ENCODE measurements around the gene DPF3.

The DPF3 gene

DNA sequence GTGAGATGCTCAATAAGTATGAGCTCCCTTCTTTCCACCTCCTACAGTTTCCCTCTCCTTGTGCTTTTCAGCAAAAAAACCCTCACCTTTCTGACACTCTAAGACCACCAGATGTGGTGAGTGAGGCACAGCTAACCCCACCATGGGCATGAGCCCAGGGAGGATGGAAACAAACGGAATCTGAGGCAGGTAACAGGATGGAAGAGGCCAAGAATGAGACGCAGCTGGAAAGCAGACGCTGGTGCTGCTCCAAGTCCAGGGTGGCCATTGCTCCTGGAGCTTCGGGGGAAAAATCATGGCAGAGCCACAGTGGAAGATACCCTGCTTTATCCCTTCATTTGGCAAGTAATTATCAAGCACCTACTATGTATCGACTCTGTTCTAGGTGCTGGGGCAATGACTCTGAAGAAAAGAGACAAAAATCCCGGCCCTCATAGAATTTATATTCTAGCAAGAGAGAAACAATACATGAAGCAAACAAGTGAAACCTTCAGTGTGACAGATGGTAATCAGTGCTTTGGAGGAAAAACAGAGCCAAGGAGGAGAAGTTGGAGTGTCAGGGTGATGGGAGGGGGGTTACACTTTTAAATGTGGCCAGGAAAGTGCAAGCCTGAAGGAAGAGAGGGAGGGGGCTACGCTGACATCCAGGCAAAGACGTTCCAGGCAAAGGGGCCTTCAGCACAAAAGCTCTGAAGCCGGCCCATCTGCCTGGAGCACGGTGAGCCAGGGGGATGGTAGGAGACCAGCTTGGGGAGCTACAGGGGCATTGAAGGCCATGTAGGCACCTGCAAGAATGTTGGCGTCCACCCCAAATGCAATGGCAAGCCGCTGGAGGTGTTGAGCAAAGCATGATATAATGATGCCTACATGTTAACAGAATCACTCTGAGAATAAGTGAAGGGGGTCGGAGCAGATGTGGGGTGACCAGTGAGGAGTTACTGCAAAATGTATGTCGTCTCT is 154.2 kb downstream of the DPF3 start:
- DNase-seq: no peak

DNA sequence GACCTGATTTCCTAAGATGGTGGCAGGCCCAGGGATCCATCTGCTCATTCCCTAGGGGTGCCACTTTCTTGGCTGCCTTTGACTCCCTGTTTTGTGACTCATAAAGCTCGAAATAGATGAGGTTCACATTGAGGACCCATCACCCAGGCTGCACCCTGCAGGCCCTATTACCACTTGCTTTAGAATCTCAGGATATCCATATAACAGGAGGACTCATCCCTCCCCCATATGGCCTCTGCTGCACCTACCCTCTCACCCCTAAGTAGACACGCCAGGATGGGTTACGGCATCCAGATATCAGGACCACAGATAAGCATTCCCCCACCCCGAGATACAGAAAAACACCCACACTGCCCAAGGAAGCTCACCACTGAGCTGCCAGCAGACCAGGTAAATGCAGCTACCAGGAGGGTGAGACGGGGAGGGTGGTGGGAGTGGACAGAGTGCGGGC is 155.7 kb downstream of the DPF3 start:
- no peak for DNase-seq

DNA sequence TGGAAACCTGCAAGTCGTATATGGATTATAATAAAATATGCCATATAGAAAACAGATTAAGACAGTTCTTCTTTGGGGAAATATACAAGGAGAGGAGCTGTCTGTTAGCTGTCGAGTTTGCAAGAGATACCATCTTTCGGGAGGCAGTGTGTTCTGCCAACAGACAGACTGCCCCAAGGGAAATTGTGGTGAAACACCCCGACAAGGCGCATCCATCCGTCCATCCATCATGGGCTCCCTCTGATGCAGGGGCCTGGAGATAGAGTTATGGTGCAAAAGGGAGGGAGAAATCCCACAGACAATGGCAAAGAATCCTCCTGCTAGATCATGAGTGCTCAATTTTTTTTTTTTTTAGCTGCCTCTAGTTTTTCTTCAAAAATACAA is 156.3 kb downstream of the DPF3 start:
- no peak for DNase-seq

DNA sequence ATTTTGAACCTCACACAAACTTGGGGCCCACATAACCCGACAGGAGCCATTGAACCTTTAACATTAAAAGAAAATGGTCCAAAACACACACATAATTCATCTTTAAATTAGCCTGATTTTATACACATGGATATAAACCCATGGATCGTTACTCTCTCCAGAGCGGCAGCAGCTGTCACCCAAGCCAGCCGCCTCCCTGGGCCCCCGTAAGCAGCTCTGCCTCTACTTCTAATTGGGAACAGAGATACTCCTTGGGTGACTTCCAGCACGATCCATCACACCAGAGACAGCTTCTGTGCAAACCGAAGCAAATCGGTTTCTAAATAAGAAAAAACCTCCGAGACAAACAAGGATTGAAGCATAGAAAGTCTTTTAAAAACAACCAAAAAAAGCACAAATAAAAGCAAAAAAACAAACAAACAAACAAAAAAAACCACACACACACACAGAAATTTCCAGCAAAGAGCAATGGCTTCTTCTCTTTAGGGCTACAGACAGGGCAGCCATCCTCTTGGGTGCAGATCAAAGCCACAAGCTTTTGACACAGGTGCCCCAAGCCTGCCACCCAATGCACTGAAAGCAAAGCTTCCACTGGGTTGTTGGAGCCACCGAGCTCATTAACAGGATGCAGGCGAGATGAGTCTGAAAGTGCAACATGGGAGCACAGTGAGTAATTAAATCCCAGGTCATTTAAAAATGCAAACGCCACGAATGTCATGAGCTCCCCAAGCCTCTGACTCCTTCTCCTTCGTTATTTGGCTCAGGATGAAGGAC is 156.9 kb downstream of the DPF3 start:
- DNase-seq: no peak

DNA sequence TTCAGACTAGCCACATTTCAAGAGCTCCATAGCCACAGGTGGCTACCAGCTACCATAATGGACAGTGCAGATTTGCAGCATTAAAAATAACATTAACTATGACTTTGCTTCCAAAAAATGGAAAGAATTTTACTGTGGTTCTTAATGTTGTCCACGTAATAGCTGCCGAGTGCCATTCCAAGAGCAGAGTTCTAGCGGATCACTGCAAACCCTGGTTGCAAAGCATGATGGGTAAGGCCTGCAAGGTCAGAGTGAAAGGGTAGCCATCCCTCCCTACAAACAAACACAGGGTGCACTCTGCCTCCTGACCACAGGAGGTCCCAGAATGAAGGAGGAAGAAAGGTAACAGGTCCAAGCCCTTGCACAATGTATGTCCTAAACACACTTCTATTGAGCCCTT is 157.6 kb downstream of the DPF3 start:
- DNase-seq: no peak

DNA sequence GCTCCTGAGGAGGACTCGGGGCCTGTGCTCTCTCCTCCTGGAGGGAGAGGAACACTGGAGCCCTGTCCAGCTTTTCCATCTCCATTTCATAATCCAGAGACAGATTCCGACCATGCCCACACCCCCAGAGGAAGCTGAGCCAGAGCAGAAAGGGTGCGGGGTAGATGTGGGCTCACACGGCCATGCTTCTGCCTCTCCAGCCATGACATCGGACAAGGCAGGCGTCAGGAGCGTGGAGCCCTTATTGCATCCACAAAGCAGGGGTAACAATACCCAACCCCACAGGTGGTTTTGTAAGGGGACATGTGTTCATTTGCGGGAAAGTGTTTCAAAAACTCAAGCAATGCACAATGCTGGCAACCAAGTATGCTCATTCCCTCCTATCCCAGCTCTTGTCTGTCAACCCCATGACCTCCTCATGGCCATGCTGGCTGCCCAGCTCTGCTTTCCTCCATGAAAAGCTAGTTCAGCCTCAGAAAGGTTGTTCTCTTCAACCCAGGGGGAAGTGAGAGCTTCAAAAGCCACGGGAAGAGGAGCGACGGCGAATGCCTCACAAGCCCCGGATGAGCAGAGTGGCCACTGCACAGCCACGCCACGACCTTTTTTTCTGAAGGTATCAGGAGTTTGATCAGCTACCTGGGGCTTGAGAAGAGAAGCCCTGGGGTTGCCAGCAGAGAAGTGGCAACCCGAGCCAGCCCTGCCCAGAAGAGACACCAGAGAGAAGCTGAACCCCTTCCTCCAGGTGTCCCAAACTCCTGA is 161.7 kb downstream of the DPF3 start:
- no peak for DNase-seq

DNA sequence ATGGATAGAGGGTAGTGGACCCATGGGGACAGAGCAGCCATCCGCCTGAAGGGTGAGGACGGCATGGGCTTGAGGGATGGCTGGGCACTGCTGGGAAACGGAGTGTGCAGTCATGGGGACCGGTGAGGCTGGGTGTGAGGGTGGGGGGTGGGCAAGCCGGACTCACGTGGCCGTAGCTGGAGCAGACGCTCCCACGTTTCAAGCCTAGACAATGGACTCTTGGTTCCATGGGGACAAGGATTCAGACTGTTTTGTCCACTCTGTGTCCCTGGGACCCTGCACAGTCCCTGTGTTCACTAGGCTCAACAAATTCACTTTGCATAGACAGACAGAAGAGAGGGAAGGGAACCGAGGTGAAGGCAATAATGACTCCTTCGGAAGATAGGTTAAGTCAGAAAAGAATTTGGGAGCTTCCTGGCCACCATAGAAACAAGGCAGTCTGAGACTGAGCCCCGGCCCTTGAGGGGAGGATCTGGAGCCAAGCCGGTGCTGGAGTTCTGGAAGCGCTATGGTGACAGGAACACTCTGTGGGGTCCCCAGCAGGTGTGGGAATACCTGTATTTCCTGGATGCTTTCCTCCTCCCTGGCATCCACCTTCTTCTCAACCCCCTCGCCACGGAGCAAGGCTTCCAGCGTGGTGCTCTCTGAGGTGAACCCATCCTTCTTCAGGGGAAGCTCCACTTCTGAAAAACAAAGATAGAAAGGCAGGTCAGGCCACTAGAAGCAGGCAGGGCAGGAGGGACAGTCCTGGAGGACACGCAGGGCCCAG is 162.5 kb downstream of the DPF3 start:
- DNase-seq: no peak

DNA sequence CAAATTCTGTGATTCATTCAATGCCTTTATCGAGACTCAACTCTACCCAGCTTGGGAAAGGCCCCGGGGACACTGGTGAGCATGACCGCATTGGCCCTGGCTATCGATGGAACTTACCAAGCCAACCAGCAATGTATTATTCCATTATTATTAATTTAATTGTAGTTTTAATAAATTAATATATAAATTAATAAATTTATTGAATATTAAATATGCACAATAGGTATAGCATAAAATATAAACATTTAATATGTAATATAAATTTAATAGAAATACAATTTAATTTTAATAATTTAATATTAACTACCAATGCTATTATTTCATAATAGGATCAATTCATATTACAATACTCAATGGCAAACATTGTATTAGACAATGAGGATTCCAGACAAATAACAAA is 163.4 kb downstream of the DPF3 start:
- no peak for DNase-seq

DNA sequence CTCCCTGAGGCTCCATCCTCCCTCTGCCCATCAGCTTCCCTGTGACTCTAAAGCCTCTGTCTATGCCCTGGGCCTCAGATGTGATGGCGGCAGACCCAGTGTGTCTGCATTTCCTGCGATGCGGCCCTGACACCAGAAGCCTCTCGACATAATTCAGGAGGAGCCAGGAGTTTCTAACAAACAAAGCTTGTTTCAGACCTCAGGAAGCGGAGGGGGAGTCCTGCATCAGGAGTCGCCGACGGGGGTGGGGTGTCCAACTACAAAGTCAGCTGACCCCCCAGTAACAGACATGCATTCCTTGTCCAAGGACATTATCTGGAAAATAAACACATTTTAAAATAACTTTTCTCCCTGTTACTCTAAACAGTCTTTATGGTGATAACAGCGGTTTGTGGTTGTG is 167.5 kb downstream of the DPF3 start:
- no peak for DNase-seq

DNA sequence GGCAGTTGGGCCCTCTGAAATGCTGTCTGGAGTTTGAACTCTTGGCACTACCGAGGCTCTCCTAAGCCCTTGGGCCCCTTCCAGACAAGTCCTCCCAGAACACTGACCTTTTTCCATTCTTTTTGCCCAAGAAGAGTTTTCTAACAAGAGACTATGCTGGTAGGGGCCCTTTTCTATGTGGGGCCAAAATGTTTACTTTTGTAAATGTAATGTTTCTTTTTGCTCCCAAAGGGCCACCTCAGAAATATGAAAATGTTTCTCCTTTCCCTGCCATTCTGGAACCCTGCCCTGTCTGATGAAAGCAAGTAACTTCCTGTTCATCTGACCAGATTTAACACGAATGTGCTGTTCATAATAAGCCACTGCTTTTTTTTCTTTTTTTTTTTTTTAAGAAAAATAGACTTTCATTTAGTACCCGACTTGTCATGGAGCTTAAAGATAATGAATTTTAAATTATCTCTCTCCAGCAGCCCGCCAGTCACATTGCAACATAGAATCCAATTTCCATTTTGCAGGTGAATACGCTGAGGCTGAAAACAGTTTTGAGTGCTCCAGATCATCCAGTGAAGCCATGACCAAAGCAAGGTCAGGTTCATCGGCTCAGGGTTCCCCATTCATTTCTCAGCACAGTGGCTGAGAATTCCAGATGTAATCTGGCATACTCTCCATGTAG is 169.9 kb downstream of the DPF3 start:
- no peak for DNase-seq

DNA sequence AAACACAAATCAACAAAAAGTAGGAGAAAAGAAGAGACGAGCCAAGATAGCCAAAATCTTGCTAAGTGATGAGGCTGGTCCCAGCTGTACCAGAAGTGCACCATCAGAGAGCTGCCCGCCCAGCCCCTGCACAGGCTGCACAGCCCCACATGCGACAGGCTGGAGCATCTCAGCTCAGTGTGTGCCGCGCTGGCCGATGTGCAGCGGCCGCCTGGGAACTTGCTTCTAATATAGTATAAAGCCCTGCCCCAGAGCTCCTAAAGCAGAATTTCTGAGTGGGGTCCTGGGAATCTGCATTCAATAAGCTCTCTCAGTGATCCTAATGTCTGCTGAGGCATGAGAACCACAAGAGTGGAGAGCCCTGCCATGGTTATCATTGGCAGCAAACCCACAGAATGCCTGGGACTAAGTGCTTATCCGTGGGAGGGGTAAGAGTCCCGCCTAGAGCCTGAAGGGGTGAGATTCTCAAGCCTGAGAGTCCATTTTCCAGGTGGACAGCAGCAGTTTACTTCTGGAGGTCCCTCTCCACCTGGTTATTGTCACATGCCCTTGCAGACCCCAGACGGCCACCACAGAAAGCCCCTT is 171.6 kb downstream of the DPF3 start:
- no peak for DNase-seq

DNA sequence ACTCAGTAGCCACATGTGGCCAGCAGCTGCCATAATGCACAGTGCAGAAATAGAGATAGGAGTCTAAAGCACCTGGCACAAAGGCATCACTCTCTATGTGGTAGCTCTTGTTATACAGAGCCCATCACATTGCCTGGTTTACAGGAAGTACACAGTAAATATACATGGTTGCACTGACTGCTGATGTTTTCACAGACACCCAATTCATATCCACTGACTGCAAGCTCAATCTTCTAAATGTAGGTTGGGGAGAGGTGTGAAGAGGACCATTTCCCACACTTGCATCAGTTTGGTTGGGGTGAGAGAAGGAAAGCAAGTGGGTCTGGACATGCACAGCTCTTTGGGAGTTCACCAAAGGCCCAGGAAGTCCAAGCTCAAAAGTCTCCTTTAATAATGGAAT is 172.8 kb downstream of the DPF3 start:
- DNase-seq: no peak

DNA sequence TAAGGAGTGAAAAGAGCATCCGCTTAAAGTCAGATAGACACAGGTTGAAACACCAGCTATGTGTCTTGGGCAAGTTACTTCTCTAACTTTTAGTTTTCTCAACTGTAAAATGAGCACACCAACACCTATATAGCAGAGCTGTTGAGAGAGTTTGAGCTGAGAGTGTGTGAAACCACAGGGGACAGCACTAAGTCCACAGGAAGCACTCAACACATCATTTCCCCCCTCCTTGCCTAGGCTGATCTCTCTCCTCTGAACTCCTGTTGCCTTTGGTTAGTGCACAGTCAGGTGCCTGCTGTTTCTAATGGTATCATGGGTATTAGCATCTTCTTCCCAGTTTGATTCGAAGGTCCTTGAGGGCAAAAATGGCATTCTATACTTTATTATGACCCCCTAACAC is 176.7 kb downstream of the DPF3 start:
- DNase-seq: no peak

DNA sequence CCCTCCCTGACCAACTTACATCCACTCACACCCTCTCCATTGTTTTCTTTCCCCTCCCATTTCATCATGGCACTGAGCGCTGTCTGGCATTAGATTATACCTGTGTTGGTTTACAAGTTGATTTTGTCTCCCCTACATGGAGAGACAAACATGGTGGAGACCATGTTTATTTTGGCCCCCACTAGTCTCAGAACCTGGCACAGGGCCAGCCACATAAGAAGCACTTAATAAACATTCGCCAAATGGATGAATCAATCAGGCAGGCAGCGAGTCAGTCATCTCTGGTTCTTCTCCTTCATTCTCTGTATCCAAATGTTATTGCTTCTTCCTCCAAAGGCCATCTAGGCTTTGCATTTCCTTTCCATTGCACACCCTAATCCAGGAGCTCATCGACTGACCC is 177.4 kb downstream of the DPF3 start:
- DNase-seq: no peak

DNA sequence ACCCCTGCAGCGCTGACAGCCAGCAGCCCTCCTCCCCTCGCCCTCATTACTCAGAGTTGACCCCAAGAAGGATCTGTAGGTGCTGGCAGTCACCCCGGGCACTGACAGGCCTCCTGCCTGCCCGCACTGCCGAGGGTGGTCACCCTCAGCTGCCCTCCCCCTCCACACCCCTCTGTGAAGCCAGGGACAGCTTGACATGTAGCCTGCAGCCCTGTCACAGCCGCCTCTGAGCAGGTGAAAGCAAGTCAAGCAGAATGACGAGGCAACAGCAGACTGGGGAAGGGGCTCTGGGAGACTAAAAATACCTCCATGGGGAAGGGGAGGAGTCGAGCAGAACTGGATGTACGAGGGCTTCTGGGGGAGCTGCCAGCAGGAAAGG is 178.1 kb downstream of the DPF3 start:
- DNase-seq: no peak

DNA sequence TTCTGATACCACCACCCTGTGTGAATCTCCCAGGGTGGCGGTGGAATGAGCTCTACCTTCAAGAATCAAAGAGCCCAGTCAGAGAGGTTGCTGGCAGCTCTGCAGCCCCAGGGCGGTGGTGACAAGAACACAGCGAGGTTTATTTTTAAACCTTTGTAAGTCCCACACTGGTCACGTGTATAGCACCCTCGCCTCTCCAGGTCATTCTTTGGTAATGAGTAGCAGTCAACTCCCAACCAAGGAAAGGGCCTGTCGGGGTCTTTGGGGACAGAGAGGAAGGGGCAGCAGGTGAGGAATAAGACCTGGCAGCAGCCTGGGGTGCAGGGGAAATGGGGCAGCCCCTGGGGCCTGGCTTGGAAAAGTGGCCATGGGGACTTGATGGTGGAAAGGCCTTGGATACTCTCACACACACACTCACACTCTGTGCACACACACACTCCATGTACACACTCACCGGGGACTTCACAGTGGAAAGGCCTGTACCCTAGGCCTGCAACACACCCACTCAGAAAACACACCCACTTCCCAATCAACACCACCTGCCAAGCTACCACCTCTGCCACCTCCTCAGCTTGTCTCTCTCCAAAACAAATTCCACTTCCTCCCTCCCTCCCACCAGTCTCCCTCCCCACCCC is 178.6 kb downstream of the DPF3 start:
- no peak for DNase-seq

DNA sequence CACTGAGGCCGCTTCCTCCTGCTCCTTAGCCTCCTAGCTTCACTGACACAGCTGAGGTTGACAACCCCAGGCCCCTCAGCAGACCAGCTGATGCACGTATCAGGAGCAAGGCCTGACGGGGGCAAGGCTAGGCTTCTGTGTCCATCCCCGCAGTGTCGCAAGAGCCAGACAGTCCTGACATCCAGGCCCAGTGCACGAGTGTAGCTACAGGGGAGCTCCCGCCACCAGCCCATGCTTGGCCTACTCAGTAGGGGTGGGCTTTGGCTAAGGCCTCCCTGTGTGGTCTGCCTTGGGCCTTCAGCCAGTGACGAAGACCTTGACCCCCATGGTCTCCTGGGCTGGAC is 179.1 kb downstream of the DPF3 start:
- no peak for DNase-seq

DNA sequence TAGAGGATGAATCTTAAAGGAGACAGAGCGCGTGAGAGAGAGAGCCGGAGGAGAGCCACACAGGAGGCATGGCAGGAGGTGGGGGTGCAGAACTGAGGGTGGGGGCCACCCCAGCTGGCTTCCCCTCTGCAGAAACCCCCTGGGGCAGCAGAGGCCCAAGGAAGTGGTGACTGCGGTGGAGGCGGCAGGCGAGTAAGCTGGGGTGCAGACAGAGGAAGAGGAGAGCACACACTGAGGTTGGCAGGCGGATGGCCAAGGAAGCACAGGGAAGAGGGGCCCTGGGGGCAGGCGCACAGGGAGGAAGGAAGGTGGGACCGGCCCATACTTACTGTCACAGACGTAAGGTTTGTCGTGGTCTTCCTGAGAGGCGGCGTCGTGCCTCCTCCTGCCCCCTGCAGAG is 179.8 kb downstream of the DPF3 start:
- DNase-seq: no peak

DNA sequence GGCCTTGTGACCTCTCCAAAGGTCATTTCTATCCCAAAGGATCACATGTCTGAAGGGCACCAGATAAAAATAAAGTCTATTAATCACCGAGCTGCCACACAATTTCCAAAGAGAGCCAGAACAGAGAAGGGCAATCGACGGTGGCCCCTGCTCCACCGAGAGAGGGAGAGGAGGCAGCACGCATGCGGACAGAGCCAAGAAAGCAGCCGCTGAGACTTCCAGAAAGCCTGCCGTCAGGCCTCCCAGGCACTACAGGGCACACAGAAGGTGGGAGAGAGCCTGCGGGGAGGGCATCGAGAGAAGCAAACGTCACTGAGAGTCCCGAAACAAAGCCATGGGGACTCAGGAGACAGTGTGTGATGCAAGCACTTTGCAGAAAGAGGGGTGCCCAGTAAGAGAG is 182.0 kb downstream of the DPF3 start:
- DNase-seq: no peak

DNA sequence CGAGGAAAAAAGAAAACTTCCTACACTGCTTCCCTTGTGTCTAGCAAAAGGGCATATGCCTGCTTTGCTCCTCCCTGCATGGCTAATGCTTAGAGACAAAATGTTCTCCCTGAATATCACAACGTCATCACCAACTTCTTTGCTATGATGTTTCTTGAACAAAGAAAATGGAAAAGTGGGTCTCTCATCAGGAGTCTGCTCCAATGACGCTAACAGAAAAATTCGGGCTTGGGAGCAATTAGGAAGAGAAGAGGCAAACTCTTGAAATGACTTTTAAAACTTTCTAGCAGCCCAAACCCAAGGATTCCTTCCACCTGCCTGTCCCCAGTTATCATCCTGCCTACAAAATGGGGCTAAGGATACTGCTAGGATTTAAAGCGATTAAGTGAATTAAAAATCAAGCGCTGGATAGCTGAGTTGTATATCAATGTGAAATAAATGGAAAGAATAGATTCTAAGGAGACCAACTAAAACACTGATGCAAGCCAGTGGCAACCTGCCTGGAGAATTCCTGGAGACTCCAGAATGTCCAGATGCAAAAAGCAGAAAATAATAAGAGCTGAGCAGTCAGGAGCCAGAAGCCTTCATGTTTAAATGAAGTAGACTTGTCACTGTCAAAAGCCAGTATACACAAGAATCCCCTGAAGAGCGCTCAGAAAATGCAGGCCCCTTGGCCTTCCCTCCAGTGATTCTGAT is 183.8 kb downstream of the DPF3 start:
- DNase-seq: no peak
